Trophoblast cell (in vitro differentiated cells and primary cell): Measurements from ENCODE around the gene HSD17B14.

Experiments
- DNase-seq, 2 donors: peaks; one replicate each; pipeline ENCODE4 v3.0.0-alpha.2; 2016
- H2AFZ ChIP-seq: 2 replicates; pipeline ENCODE4 v1.6.1; 2013; ENCODE audit warnings: low read length, moderate library complexity, mild to moderate bottlenecking; ENCODE audit not compliant: insufficient read depth, poor library complexity
- H2AK5ac ChIP-seq: 2 replicates; pipeline ENCODE4 v1.6.1; 2013; ENCODE audit warnings: mild to moderate bottlenecking, low read length
- H2BK120ac ChIP-seq: 2 replicates; pipeline ENCODE4 v1.6.1; 2013; ENCODE audit warnings: low read length, mild to moderate bottlenecking, moderate library complexity; ENCODE audit not compliant: insufficient read depth, poor library complexity
- H2BK12ac ChIP-seq: 2 replicates; pipeline ENCODE4 v1.6.1; 2013; ENCODE audit warnings: mild to moderate bottlenecking, low read length, moderate library complexity
- H2BK5ac ChIP-seq: 2 replicates; pipeline ENCODE4 v1.6.1; 2013; ENCODE audit warnings: low read length, low read depth, moderate library complexity, mild to moderate bottlenecking; ENCODE audit not compliant: poor library complexity
- H3K14ac ChIP-seq: 2 replicates; pipeline ENCODE4 v1.6.1; 2013; ENCODE audit warnings: mild to moderate bottlenecking, low read length
- H3K18ac ChIP-seq: 2 replicates; pipeline ENCODE4 v1.6.1; 2013; ENCODE audit warnings: mild to moderate bottlenecking, low read length
- H3K23ac ChIP-seq: 2 replicates; pipeline ENCODE4 v1.6.1; 2013; ENCODE audit warnings: low read length
- H3K27ac ChIP-seq: 2 replicates; pipeline ENCODE4 v1.5.1; 2013; ENCODE audit warnings: low read depth, mild to moderate bottlenecking, inconsistent platforms, low read length, moderate library complexity
- H3K27me3 ChIP-seq: 2 replicates; pipeline ENCODE4 v1.6.1; 2013; ENCODE audit warnings: inconsistent platforms, mild to moderate bottlenecking, low read length, moderate library complexity; ENCODE audit not compliant: insufficient read depth
- H3K36me3 ChIP-seq, 2 experiments: 1 replicate in 1 of 2; 2 replicates in 1 of 2; pipeline ENCODE4 v1.6.1; 2013; ENCODE audit warnings: low read length in 2 of 2, mild to moderate bottlenecking in 2 of 2, moderate library complexity in 1 of 2; ENCODE audit not compliant: insufficient read depth in 2 of 2, control insufficient read depth in 1 of 2
- H3K4ac ChIP-seq: 2 replicates; pipeline ENCODE4 v1.6.1; 2013; ENCODE audit warnings: low read depth, mild to moderate bottlenecking, low read length, moderate library complexity
- H3K4me1 ChIP-seq, 2 experiments: 1 replicate in 1 of 2; 2 replicates in 1 of 2; pipeline ENCODE4 v1.6.1; 2013; ENCODE audit warnings: low read length in 2 of 2, mild to moderate bottlenecking in 2 of 2, moderate library complexity in 1 of 2; ENCODE audit not compliant: insufficient read depth in 2 of 2, control insufficient read depth in 1 of 2
- H3K4me2 ChIP-seq: 2 replicates; pipeline ENCODE4 v1.6.1; 2013; ENCODE audit warnings: inconsistent platforms, mild to moderate bottlenecking, low read length, moderate library complexity
- H3K4me3 ChIP-seq: 2 replicates; pipeline ENCODE4 v1.5.1; 2013; ENCODE audit warnings: mild to moderate bottlenecking, low read depth, low read length, inconsistent platforms
- H3K79me1 ChIP-seq: one replicate; pipeline ENCODE4 v1.6.1; 2013; ENCODE audit warnings: low read length
- H3K79me2 ChIP-seq: 2 replicates; pipeline ENCODE4 v1.6.1; 2013; ENCODE audit warnings: low read length, mild to moderate bottlenecking; ENCODE audit not compliant: control insufficient read depth, insufficient read depth, poor library complexity
- H3K9ac ChIP-seq: 2 replicates; pipeline ENCODE4 v1.6.1; 2013; ENCODE audit warnings: mild to moderate bottlenecking, low read length
- H3K9me3 ChIP-seq: 2 replicates; pipeline ENCODE4 v1.6.1; 2013; ENCODE audit warnings: low read depth, mild to moderate bottlenecking, control low read depth, inconsistent platforms, low read length; ENCODE audit not compliant: insufficient read depth
- H4K12ac ChIP-seq: 2 replicates; pipeline ENCODE4 v1.6.1; 2013; ENCODE audit warnings: low read depth, mild to moderate bottlenecking, low read length, moderate library complexity
- H4K8ac ChIP-seq: 2 replicates; pipeline ENCODE4 v1.6.1; 2013; ENCODE audit warnings: low read depth, mild to moderate bottlenecking, low read length, moderate library complexity
- H4K91ac ChIP-seq: one replicate; pipeline ENCODE4 v1.6.1; 2013; ENCODE audit warnings: low read depth, mild to moderate bottlenecking, low read length, moderate library complexity
- WGBS: extraction: QIAGEN DNeasy Blood & Tissue Kit; methylation state at CpG from one replicate; pipeline ENCODE4 v1.1.7; 2013; ENCODE audit warnings: missing lambda C conversion rate; ENCODE audit not compliant: insufficient read length, insufficient coverage; ENCODE audit errors: extremely low coverage; 5-methylcytosine and 5-hydroxymethylcytosine counted together

HSD17B14 gene

GRCh38 chr19:48861313-48861712, 25.0 kb upstream of the HSD17B14 start:
- Histone ChIP-seq H2AFZ (no peak overlapping the region), H3K79me2 (no peaks in the 10 kb centered on the region), H3K4ac (no peak overlapping the region), H2BK5ac (no peak overlapping the region), H3K27ac (no peak overlapping the region), H3K18ac (no peak overlapping the region), H3K27me3 (no peaks in the 10 kb centered on the region), H3K23ac (no peak overlapping the region), H3K9me3 (no peaks in the 10 kb centered on the region), H3K4me1 (no peaks in the 10 kb centered on the region), H2AK5ac (no peak overlapping the region), H2BK12ac (no peak overlapping the region), H4K8ac (no peak overlapping the region), H3K9ac (no peak overlapping the region), H3K79me1 (no peaks in the 10 kb centered on the region), H4K91ac (no peak overlapping the region), H2BK120ac (no peak overlapping the region), H3K4me3 (no peak overlapping the region), H3K4me2 (no peak overlapping the region), H3K14ac (no peak overlapping the region), H4K12ac (no peak overlapping the region), H3K36me3 (no peaks in the 10 kb centered on the region)
- DNase-seq = no peak
- WGBS = no CpG with 5 or more reads among the region's 18 CpGs

GRCh38 chr19:48859711-48860572, 23.7 kb upstream of the HSD17B14 start:
- Histone ChIP-seq H3K18ac (no peak overlapping the region), H3K14ac (no peak overlapping the region), H4K91ac (no peak overlapping the region), H3K4me1 (no peaks in the 10 kb centered on the region), H2AK5ac (no peak overlapping the region), H3K27ac (no peak overlapping the region), H3K79me1 (no peaks in the 10 kb centered on the region), H3K9me3 (no peaks in the 10 kb centered on the region), H2BK120ac (no peak overlapping the region), H3K36me3 (no peaks in the 10 kb centered on the region), H2BK5ac (no peak overlapping the region), H3K79me2 (no peaks in the 10 kb centered on the region), H3K9ac (no peak overlapping the region), H3K23ac (no peak overlapping the region), H3K4me2 (no peak overlapping the region), H3K4ac (no peak overlapping the region), H3K27me3 (no peaks in the 10 kb centered on the region), H2AFZ (no peak overlapping the region), H4K12ac (no peak overlapping the region), H2BK12ac (no peak overlapping the region), H4K8ac (no peak overlapping the region), H3K4me3 (no peak overlapping the region)
- WGBS = no CpG with 5 or more reads among the region's 30 CpGs
- peak; percentile 97 to 98 for DNase-seq

- no CpG with 5 or more reads among the region's 34 CpGs for WGBS
- Histone ChIP-seq H3K36me3 (no peaks in the 10 kb centered on the region), H3K27me3 (no peaks in the 10 kb centered on the region), H2BK120ac (no peak overlapping the region), H4K12ac (no peak overlapping the region), H3K14ac (no peak overlapping the region), H3K4me3 (no peak overlapping the region), H3K79me1 (no peaks in the 10 kb centered on the region), H4K8ac (no peak overlapping the region), H4K91ac (no peak overlapping the region), H3K9ac (no peak overlapping the region), H3K4me1 (no peaks in the 10 kb centered on the region), H3K4ac (no peak overlapping the region), H2AFZ (no peak overlapping the region), H3K4me2 (no peak overlapping the region), H3K23ac (no peak overlapping the region), H3K9me3 (no peaks in the 10 kb centered on the region), H2BK12ac (no peak overlapping the region), H2AK5ac (no peak overlapping the region), H3K27ac (no peak overlapping the region), H3K79me2 (no peaks in the 10 kb centered on the region), H3K18ac (no peak overlapping the region), H2BK5ac (no peak overlapping the region)
- peak; percentile 65 to 80 for DNase-seq
These were observed 22.9 kb upstream of the HSD17B14 start for GRCh38 chr19:48858984-48859710.

- Histone ChIP-seq H4K8ac (no peak overlapping the region), H3K27ac (no peak overlapping the region), H3K79me1 (no peaks in the 10 kb centered on the region), H3K23ac (no peak overlapping the region), H3K9me3 (no peaks in the 10 kb centered on the region), H2AK5ac (no peak overlapping the region), H3K14ac (no peak overlapping the region), H2BK120ac (no peak overlapping the region), H3K9ac (no peak overlapping the region), H3K18ac (no peak overlapping the region), H3K27me3 (no peaks in the 10 kb centered on the region), H3K4me1 (no peaks in the 10 kb centered on the region), H3K4ac (no peak overlapping the region), H3K4me2 (no peak overlapping the region), H4K12ac (no peak overlapping the region), H2BK5ac (no peak overlapping the region), H3K79me2 (no peaks in the 10 kb centered on the region), H2BK12ac (no peak overlapping the region), H3K4me3 (no peak overlapping the region), H3K36me3 (no peaks in the 10 kb centered on the region), H2AFZ (no peak overlapping the region), H4K91ac (no peak overlapping the region)
- WGBS = 99% methylated on average over 3 of the region's 6 CpGs
- DNase-seq = no peak
These were observed 20.6 kb upstream of the HSD17B14 start for GRCh38 chr19:48856921-48857320.
